Mesenchymal stem cell (in vitro differentiated cells and primary cell): ENCODE measurements around the gene BUD23.

Experiments used
- DNase-seq: peaks from one replicate; pipeline ENCODE4 v3.0.0-alpha.2; 2013
- H2AFZ ChIP-seq: one replicate; pipeline ENCODE4 v1.6.1; 2013; ENCODE audit warnings: low read depth, mild to moderate bottlenecking, control low read depth, inconsistent platforms, low read length, moderate library complexity
- H2AK5ac ChIP-seq: 2 replicates; pipeline ENCODE4 v1.6.1; 2013; ENCODE audit warnings: low read length, moderate library complexity, mild to moderate bottlenecking, inconsistent platforms; ENCODE audit not compliant: severe bottlenecking
- H2BK120ac ChIP-seq: one replicate; pipeline ENCODE4 v1.6.1; 2013; ENCODE audit warnings: low read depth, mild to moderate bottlenecking, inconsistent platforms, low read length, moderate library complexity
- H2BK12ac ChIP-seq, 2 experiments: one replicate each; pipeline ENCODE4 v1.6.1; 2013; ENCODE audit warnings: inconsistent platforms in 2 of 2, low read length in 2 of 2, mild to moderate bottlenecking in 2 of 2, moderate library complexity in 2 of 2, control low read depth in 1 of 2
- H2BK15ac ChIP-seq: one replicate; pipeline ENCODE4 v1.6.1; 2013; ENCODE audit warnings: mild to moderate bottlenecking, low read depth, inconsistent platforms; ENCODE audit not compliant: poor library complexity, severe bottlenecking
- H2BK5ac ChIP-seq: 2 replicates; pipeline ENCODE4 v1.6.1; 2013; ENCODE audit warnings: low read depth, mild to moderate bottlenecking, low read length, control low read depth, inconsistent platforms; ENCODE audit not compliant: poor library complexity, severe bottlenecking
- H3K14ac ChIP-seq, 2 experiments: one replicate each; pipeline ENCODE4 v1.6.1; 2013; ENCODE audit warnings: inconsistent platforms in 2 of 2, low read length in 2 of 2, control low read depth in 1 of 2, mild to moderate bottlenecking in 1 of 2, moderate library complexity in 1 of 2
- H3K18ac ChIP-seq, 2 experiments: one replicate each; pipeline ENCODE4 v1.6.1; 2013; ENCODE audit warnings: inconsistent platforms in 2 of 2, low read length in 2 of 2, control low read depth in 1 of 2, low read depth in 1 of 2, mild to moderate bottlenecking in 1 of 2
- H3K23ac ChIP-seq, 2 experiments: one replicate each; pipeline ENCODE4 v1.6.1; 2013; ENCODE audit warnings: inconsistent platforms in 2 of 2, low read length in 2 of 2, mild to moderate bottlenecking in 2 of 2, moderate library complexity in 2 of 2, control low read depth in 1 of 2
- H3K27ac ChIP-seq: 2 replicates; pipeline ENCODE4 v1.5.1; 2013; ENCODE audit warnings: mild to moderate bottlenecking, moderate library complexity, low read length, control low read depth, inconsistent platforms; ENCODE audit not compliant: poor library complexity, severe bottlenecking
- H3K27me3 ChIP-seq, 2 experiments: 2 replicates each; pipeline versions ENCODE4 v1.6.1 to v1.7.0; 2013; ENCODE audit warnings: low read length in 2 of 2, mild to moderate bottlenecking in 2 of 2, moderate library complexity in 2 of 2, control low read depth in 1 of 2, inconsistent platforms in 1 of 2; ENCODE audit not compliant: control insufficient read depth in 1 of 2, insufficient read depth in 1 of 2
- H3K36me3 ChIP-seq, 2 experiments: 2 replicates each; pipeline versions ENCODE4 v1.6.1 to v1.7.0; 2013; ENCODE audit warnings: low read length in 2 of 2, control low read depth in 1 of 2, inconsistent platforms in 1 of 2, low read depth in 1 of 2, mild to moderate bottlenecking in 1 of 2; ENCODE audit not compliant: insufficient read depth in 2 of 2, control insufficient read depth in 1 of 2
- H3K4ac ChIP-seq, 2 experiments: one replicate each; pipeline ENCODE4 v1.6.1; 2013; ENCODE audit warnings: inconsistent platforms in 2 of 2, low read length in 2 of 2, mild to moderate bottlenecking in 2 of 2, moderate library complexity in 2 of 2, control low read depth in 1 of 2, low read depth in 1 of 2
- H3K4me1 ChIP-seq: 2 replicates; pipeline ENCODE4 v1.6.1; 2013; ENCODE audit warnings: low read depth, low read length, control low read depth; ENCODE audit not compliant: control insufficient read depth, insufficient read depth
- H3K4me2 ChIP-seq: 2 replicates; pipeline ENCODE4 v1.6.1; 2013; ENCODE audit warnings: low read length, mild to moderate bottlenecking, inconsistent platforms; ENCODE audit not compliant: poor library complexity, severe bottlenecking
- H3K4me3 ChIP-seq, 2 experiments: 2 replicates each; pipeline versions ENCODE4 v1.5.1 to v1.7.0; 2013; ENCODE audit warnings: low read length in 2 of 2, mild to moderate bottlenecking in 2 of 2, control low read depth in 1 of 2, low read depth in 1 of 2; ENCODE audit not compliant: insufficient read depth in 1 of 2
- H3K79me1 ChIP-seq: replicated peaks from 2 replicates; pipeline ENCODE4 v1.6.1; 2013; ENCODE audit warnings: mild to moderate bottlenecking, control low read depth, low read length, inconsistent platforms; ENCODE audit not compliant: poor library complexity, severe bottlenecking
- H3K9ac ChIP-seq: 2 replicates; pipeline ENCODE4 v1.7.0; 2013; ENCODE audit warnings: mild to moderate bottlenecking, low read length, moderate library complexity
- H3K9me3 ChIP-seq: 2 replicates; pipeline ENCODE4 v1.7.0; 2013; ENCODE audit warnings: mild to moderate bottlenecking, low read length; ENCODE audit not compliant: control insufficient read depth
- H4K8ac ChIP-seq: one replicate; pipeline ENCODE4 v1.6.1; 2013; ENCODE audit warnings: inconsistent platforms, mild to moderate bottlenecking, low read length, moderate library complexity
- H4K91ac ChIP-seq: one replicate; pipeline ENCODE4 v1.6.1; 2013; ENCODE audit warnings: mild to moderate bottlenecking, low read length, inconsistent platforms
- whole genome bisulfite sequencing: methylation state at CpG from one replicate; pipeline ENCODE4 v1.1.7; 2013; ENCODE audit warnings: mixed read lengths; 5-methylcytosine and 5-hydroxymethylcytosine counted together

The BUD23 gene

DNA sequence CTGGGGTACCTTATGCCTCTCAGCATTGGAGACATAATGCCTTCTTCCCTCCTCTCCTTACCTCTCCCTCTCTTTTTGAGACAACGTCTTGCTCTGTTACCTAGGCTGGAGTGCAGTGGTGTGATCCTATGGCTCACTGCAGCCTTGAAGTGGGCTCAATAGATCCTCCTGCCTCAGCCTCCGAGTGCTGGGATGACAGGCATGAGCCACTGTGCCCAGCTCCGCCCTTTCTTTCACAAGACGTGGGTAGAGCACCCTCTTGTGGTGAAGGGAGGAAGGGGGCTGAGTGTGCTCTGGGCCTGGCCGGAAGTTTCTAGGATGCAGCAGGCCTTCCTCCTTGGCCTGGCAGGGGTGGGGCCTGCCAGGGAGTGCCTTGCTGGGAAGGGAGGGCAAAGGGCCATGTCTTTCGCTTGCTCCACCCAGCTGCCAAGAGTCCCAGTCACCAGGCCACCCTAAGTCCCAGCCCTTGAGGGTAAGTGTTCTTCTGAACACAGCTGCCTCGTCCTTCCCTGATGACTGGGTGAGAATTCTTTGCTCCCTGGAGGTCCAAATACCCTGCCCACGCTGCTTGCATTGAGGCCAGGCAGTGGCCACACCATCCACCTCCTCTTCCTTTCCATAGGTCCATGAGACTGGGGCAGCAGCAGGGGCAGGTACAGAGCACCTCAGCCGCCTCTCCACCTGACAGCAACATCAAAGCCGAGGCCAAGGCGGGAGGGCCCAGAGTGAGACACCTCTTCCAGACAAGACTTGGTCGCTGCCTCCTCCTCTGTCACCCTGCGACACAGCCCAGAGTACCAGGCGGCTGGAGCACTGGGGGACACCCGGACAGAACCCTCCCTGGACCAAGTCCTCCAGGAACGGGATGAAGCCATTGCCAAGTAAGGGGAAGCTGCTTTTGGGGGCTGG is 51.5 kb downstream of the BUD23 start:
- Histone ChIP-seq H2AFZ (no peak overlapping the region), H3K4me2 (no peak overlapping the region), H3K27me3 (no peaks in the 10 kb centered on the region), H3K27ac (peak overlapping the region; percentile 34), H2BK120ac (no peak overlapping the region), H2AK5ac (no peak overlapping the region), H3K18ac (peak overlapping the region in 1 of 2 experiments; percentile 34), H3K36me3 (peaks cover 20 to 26% of the 10 kb centered on the region in 2 experiments), H3K14ac (peak overlapping the region in 1 of 2 experiments; percentile 21), H2BK5ac (no peak overlapping the region), H3K9ac (peak overlapping the region; percentile 63), H2BK15ac (no peak overlapping the region), H4K8ac (peak overlapping the region; percentile 71), H3K4me1 (peaks cover 16% of the 10 kb centered on the region), H4K91ac (peak overlapping the region; percentile 65), H2BK12ac (peak overlapping the region in 1 of 2 experiments; percentile 12), H3K4ac (peak overlapping the region in 1 of 2 experiments; percentile 5), H3K79me1 (peaks cover 17% of the 10 kb centered on the region), H3K9me3 (no peaks in the 10 kb centered on the region), H3K23ac (no peak overlapping the region), H3K4me3 (no peak overlapping the region)
- WGBS: 64% methylated on average over 16 of the region's 16 CpGs
- peak; percentile 88 for DNase-seq

GRCh38 chr7:73735528-73735905 is 52.1 kb downstream of the BUD23 start:
- DNase-seq: no peak
- H4K91ac ChIP-seq: no peak overlapping the region
- H3K36me3 ChIP-seq: peaks cover 20 to 26% of the 10 kb centered on the region in 2 experiments
- H3K27me3 ChIP-seq: no peaks in the 10 kb centered on the region
- no peak overlapping the region for H4K8ac ChIP-seq
- no peak overlapping the region for H3K23ac ChIP-seq
- no peak overlapping the region for H2BK5ac ChIP-seq
- H3K9me3 ChIP-seq: no peaks in the 10 kb centered on the region
- no peak overlapping the region for H3K4me3 ChIP-seq
- H3K18ac ChIP-seq: no peak overlapping the region
- no peak overlapping the region for H2BK120ac ChIP-seq
- H3K27ac ChIP-seq: no peak overlapping the region
- no peak overlapping the region for H3K4ac ChIP-seq
- H2AK5ac ChIP-seq: no peak overlapping the region
- WGBS: 97% methylated on average over 7 of the region's 8 CpGs
- no peak overlapping the region for H2BK15ac ChIP-seq
- H2AFZ ChIP-seq: no peak overlapping the region
- H3K14ac ChIP-seq: no peak overlapping the region
- H3K79me1 ChIP-seq: peaks cover 17% of the 10 kb centered on the region
- peaks cover 18% of the 10 kb centered on the region for H3K4me1 ChIP-seq
- no peak overlapping the region for H2BK12ac ChIP-seq
- no peak overlapping the region for H3K9ac ChIP-seq
- H3K4me2 ChIP-seq: no peak overlapping the region

GRCh38 chr7:73736885-73737284 is 53.5 kb downstream of the BUD23 start:
- H3K9ac ChIP-seq: peak overlapping the region; percentile 89
- no peak overlapping the region for H3K18ac ChIP-seq
- H2BK5ac ChIP-seq: no peak overlapping the region
- H3K36me3 ChIP-seq: peaks cover 20 to 26% of the 10 kb centered on the region in 2 experiments
- H3K4me2 ChIP-seq: no peak overlapping the region
- H4K91ac ChIP-seq: no peak overlapping the region
- H2BK120ac ChIP-seq: no peak overlapping the region
- H2AFZ ChIP-seq: no peak overlapping the region
- peaks cover 23% of the 10 kb centered on the region for H3K4me1 ChIP-seq
- no peak overlapping the region for H3K14ac ChIP-seq
- H3K79me1 ChIP-seq: peaks cover 20% of the 10 kb centered on the region
- H2AK5ac ChIP-seq: no peak overlapping the region
- H2BK12ac ChIP-seq: no peak overlapping the region
- no peak overlapping the region for H4K8ac ChIP-seq
- H3K9me3 ChIP-seq: no peaks in the 10 kb centered on the region
- no peak overlapping the region for H3K23ac ChIP-seq
- H2BK15ac ChIP-seq: no peak overlapping the region
- no peaks in the 10 kb centered on the region for H3K27me3 ChIP-seq
- DNase-seq: no peak
- 96% methylated on average over 14 of the region's 14 CpGs for WGBS
- no peak overlapping the region for H3K27ac ChIP-seq
- no peak overlapping the region for H3K4ac ChIP-seq
- no peak overlapping the region for H3K4me3 ChIP-seq

DNA sequence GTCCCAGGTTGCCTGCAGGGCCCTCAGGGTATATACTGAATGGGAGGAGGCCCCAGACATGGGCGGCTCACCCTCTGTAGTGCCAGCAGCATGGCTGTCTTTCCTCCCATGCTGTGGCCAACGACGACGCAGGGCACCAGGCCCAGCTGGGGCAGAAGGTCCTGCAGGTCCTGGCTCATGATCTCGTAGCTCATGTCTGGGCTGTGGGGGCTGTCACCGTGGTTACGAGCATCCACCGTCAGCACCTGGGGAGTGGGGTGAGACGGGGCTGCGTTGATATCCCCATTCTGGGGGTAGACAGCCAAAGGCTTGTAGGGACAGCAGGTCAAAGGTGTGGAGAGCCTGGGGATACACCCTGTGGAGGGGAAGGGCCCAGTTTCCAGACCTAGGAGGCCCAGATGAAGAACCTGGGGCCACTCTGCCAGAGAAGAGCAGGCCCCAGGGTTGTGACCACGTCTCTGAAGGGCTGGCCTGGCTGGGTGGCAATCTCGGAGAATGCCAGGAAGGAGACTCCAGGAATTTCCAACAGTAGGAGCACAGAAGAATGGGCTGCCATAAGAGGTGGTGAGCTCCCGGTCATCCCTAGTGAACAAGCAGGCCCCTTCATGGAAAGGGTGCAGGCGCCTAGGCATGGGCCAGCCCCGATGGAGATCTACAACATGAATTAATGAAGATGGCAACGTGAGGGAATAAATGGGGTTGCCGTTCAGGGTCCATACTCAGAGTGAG is 54.3 kb downstream of the BUD23 start:
- Histone ChIP-seq H3K9me3 (no peaks in the 10 kb centered on the region), H4K8ac (no peak overlapping the region), H3K9ac (peak overlapping the region; percentile 89), H3K4ac (no peak overlapping the region), H3K4me2 (peak overlapping the region; percentile 29), H2BK120ac (no peak overlapping the region), H2AFZ (no peak overlapping the region), H2AK5ac (no peak overlapping the region), H3K23ac (no peak overlapping the region), H3K27me3 (no peaks in the 10 kb centered on the region), H3K36me3 (peaks cover 20 to 26% of the 10 kb centered on the region in 2 experiments), H2BK12ac (peak overlapping the region in 1 of 2 experiments; percentile 63), H3K4me1 (peaks cover 30% of the 10 kb centered on the region), H2BK15ac (peak overlapping the region; percentile 57), H3K14ac (no peak overlapping the region), H3K4me3 (peak overlapping the region in 1 of 2 experiments; percentile 92), H3K79me1 (peaks cover 22% of the 10 kb centered on the region), H4K91ac (peak overlapping the region; percentile 14), H3K27ac (no peak overlapping the region), H2BK5ac (no peak overlapping the region), H3K18ac (no peak overlapping the region)
- WGBS: 84% methylated on average over 17 of the region's 17 CpGs
- no peak for DNase-seq
